Mesothelial cell of epicardium (in vitro differentiated cells): ENCODE results near the gene SNCAIP. TPM values are rescaled to one million over a fixed set of nuclear protein-coding genes. Genes with fewer than 3 reads are reported as not detected.

Experiments
- DNase-seq, 2 experiments: peaks; one replicate each; pipeline ENCODE4 v3.0.0; 2021; ENCODE audit warnings: low spot score in 2 of 2; ENCODE audit not compliant: unreplicated experiment in 2 of 2
- H3K27ac Mint-ChIP-seq: 2 replicates; pipeline ENCODE4 v1.8.0; 2021; ENCODE audit warnings: mixed read lengths
- H3K27me3 Mint-ChIP-seq: 2 replicates; pipeline ENCODE4 v1.8.0; 2021; ENCODE audit warnings: low read depth, mixed read lengths
- H3K36me3 Mint-ChIP-seq: 2 replicates; pipeline ENCODE4 v1.8.0; 2021; ENCODE audit warnings: mixed read lengths
- H3K4me1 Mint-ChIP-seq: 2 replicates; pipeline ENCODE4 v1.8.0; 2021; ENCODE audit warnings: mixed read lengths
- H3K4me3 Mint-ChIP-seq: 2 replicates; pipeline ENCODE4 v1.8.0; 2021; ENCODE audit warnings: mild to moderate bottlenecking, moderate library complexity, mixed read lengths
- H3K9me3 Mint-ChIP-seq: 2 replicates; pipeline ENCODE4 v1.8.0; 2021; ENCODE audit warnings: mixed read lengths
- total RNA-seq: library from RNA; stranded (reverse); gene quantifications from 3 replicates; pipeline ENCODE4 v1.2.1, GENCODE V29; 2021
- TF ChIP-seq, protein P1 (sequence below): fragments of 200-600 bp; sonication (generic); IDR thresholded peaks from one replicate; pipeline ENCODE4 v1.5.0; 2021; ENCODE audit warnings: antibody characterized with exemption; ENCODE audit not compliant: unreplicated experiment

SNCAIP gene
- total RNA-seq, 1 donor from 2014 or later, result 102 TPM

DNA sequence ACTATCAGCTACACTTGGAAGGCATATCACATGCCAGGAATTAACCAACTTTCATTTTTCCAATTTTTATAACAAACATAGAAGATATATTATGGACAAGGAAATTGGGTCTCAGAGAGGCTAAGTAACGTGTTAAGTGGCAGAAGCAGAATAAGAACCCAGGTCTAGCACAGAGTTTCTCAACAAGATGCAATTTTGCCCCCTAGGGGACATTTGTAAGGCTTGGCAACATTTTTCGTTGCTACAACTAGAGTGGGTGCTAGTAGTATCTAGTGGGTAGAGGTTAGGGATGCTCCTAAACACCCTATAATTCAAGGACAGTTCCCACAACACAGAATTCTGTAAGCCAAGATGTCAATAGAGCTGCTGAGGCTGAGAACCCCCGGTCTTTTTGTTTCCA lies 180.6 kb downstream of the SNCAIP start:
- H3K4me3 Mint-ChIP-seq, result no peak overlapping the region
- H3K9me3 Mint-ChIP-seq, result peaks cover 18% of the 10 kb centered on the region
- peaks cover 13% of the 10 kb centered on the region for H3K36me3 Mint-ChIP-seq
- no peaks in the 10 kb centered on the region for H3K27me3 Mint-ChIP-seq
- TF ChIP-seq, protein P1, sequence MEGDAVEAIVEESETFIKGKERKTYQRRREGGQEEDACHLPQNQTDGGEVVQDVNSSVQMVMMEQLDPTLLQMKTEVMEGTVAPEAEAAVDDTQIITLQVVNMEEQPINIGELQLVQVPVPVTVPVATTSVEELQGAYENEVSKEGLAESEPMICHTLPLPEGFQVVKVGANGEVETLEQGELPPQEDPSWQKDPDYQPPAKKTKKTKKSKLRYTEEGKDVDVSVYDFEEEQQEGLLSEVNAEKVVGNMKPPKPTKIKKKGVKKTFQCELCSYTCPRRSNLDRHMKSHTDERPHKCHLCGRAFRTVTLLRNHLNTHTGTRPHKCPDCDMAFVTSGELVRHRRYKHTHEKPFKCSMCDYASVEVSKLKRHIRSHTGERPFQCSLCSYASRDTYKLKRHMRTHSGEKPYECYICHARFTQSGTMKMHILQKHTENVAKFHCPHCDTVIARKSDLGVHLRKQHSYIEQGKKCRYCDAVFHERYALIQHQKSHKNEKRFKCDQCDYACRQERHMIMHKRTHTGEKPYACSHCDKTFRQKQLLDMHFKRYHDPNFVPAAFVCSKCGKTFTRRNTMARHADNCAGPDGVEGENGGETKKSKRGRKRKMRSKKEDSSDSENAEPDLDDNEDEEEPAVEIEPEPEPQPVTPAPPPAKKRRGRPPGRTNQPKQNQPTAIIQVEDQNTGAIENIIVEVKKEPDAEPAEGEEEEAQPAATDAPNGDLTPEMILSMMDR, result no peak
- no peak for DNase-seq
- peak overlapping the region; percentile 84 for H3K27ac Mint-ChIP-seq
- H3K4me1 Mint-ChIP-seq, result peaks cover 48% of the 10 kb centered on the region

DNA sequence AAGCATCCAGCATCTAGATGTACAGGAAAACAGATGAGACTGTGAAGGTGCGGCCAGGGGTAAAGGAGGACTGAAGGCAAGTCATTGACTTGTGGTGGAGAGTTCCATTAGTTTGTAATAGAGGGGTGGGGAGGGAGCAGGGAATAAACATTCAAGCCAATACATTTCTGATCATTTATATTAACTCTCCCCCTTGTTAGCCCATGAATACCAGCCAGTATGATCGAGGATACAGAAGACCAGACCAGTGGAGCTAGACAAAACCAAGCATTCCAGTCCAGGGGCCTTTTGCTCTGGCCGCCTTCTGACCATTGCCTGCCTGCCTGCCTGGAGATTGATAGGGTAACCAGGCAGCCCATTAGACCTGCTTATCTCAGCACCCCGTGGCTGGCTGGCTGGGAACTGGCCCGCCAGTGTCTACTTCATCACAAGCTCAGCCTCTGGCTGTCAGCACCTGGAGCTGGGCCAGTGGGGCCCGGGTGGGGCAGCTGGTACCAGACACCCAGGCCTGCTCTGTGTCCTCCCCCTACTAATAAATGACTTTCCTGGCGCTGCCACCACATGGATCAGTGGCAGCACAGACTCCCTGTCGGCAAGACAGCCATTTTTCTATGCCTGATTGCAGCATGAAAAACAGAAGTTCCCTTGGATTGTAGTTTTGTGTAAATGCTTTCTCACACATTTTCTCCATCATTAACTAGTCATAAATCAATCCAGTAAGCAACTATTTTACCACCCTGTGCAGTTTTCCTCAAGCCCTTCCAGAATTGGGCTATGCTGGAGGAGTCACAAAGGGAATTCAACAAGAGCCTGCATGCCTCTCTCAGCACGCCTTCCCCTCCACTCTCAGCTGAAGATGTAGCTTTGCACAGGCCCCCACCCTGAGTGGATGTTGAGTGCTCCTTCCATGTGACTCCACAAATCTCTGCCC lies 181.3 kb downstream of the SNCAIP start:
- H3K9me3 Mint-ChIP-seq, result peaks cover 15% of the 10 kb centered on the region
- peak; percentile 63 to 84 for DNase-seq
- peaks cover 54% of the 10 kb centered on the region for H3K4me1 Mint-ChIP-seq
- H3K27me3 Mint-ChIP-seq, result no peaks in the 10 kb centered on the region
- H3K4me3 Mint-ChIP-seq, result peak overlapping the region; percentile 22
- peak overlapping the region; percentile 84 for H3K27ac Mint-ChIP-seq
- TF ChIP-seq, protein P1, result no peak
- H3K36me3 Mint-ChIP-seq, result peaks cover 10% of the 10 kb centered on the region

DNA sequence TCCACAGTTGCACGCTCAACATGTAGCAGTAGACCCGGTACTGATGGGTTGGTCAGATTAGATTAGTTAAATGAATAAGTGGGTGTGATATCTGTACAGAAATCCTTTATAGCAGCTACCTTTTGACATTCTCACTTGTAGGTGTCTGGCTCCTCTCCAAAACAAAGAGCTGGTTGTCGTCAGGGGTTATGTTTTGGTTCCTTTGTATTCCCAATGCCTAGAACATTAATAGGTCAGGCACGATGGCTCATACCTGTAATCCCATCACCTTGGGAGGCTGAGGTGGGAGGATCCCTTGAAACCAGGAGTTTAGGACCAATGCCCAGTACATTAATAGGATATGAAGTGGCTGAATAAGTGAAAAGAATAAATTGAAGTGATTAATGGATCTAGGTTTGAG lies 182.1 kb downstream of the SNCAIP start:
- Mint-ChIP-seq H3K36me3 (peaks cover 4% of the 10 kb centered on the region), H3K4me1 (peaks cover 60% of the 10 kb centered on the region), H3K27me3 (no peaks in the 10 kb centered on the region), H3K4me3 (no peak overlapping the region), H3K27ac (peak overlapping the region; percentile 84), H3K9me3 (peaks cover 7% of the 10 kb centered on the region)
- TF ChIP-seq, protein P1, result no peak
- DNase-seq, result no peak

DNA sequence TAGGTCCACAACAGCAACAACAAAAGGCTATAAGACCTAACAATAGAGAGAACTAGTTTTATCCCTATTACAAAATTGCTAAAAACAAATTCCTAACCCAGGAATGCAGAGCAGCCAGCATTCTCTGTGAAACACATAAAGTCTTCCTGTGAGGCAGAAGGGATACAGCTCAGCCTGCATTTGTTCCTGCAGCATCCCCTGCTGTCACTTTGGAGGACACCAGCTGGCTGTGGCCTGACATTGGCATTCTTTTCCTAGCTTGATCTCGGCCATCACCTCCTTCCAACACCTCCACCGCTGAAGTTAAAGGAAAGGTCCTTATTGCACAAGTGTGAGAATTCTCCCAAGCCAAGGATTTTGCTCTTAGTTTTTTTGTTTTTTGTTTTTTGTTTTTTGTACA lies 186.1 kb downstream of the SNCAIP start:
- H3K27me3 Mint-ChIP-seq, result no peaks in the 10 kb centered on the region

DNA sequence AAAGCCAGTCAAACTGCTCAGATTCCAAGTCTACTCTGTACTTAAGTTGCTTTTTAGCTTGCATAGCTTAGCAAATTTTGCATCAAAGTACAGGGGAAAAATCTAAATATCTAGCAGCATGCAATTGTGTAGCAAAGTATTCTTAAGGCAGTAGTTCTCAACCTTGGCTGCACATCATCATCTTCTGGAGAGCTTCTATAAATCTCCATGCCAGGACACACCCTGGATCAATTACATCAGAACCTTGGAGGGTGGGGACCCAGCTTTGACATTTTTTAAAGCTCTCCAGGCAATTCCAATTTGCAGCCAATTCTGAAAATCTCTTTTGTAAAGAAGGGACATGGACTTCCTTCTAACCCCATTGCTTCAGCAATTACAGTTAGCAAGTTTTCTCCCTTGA lies 187.5 kb downstream of the SNCAIP start:
- Mint-ChIP-seq H3K27ac (no peak overlapping the region), H3K36me3 (no peaks in the 10 kb centered on the region), H3K27me3 (no peaks in the 10 kb centered on the region), H3K4me3 (no peak overlapping the region), H3K4me1 (peaks cover 51% of the 10 kb centered on the region), H3K9me3 (no peaks in the 10 kb centered on the region)
- TF ChIP-seq, protein P1, result no peak
- no peak for DNase-seq

More for the DNA sequence above, 186.1 kb downstream of the SNCAIP start:
- H3K36me3 Mint-ChIP-seq, result no peaks in the 10 kb centered on the region
- DNase-seq, result no peak
- TF ChIP-seq, protein P1, result no peak
- H3K4me1 Mint-ChIP-seq, result peaks cover 64% of the 10 kb centered on the region
- peak overlapping the region; percentile 14 for H3K27ac Mint-ChIP-seq
- no peaks in the 10 kb centered on the region for H3K9me3 Mint-ChIP-seq
- H3K4me3 Mint-ChIP-seq, result no peak overlapping the region
